IMR-90 (cell line): ENCODE results near the gene SULT1B1. TPM values are rescaled to one million over a fixed set of nuclear protein-coding genes. Genes with fewer than 3 reads are reported as not detected.

Experiments used
- ATAC-seq: fragments of 200-7000 bp; cut with Tn5 transposase; 2 replicates; pipeline ENCODE4 v1.9.1; 2020; ENCODE audit warnings: low read depth, mild to moderate bottlenecking, moderate library complexity
- BruUV-seq: library from RNA; stranded (reverse); fragments of 400-500 nt; replicated peaks from 2 replicates; lab custom pipeline; 2021; lab: Mats Ljungman, UMichigan
- CTCF ChIA-PET: fragments of 300-600 bp; formaldehyde crosslinking; extraction: SDS; loops from one replicate; lab custom pipeline; 2021; ENCODE audit warnings: antibody characterized with exemption; lab: Yijun Ruan, JAX
- POLR2A ChIA-PET: fragments of 300-600 bp; sonication (Branson Sonifier 250); formaldehyde crosslinking; loops from one replicate; lab custom pipeline; 2022; ENCODE audit warnings: antibody characterized with exemption; ENCODE audit not compliant: unreplicated experiment; lab: Charles Lee
- DNase-seq: peaks from one replicate; pipeline ENCODE4 v3.0.0; 2013
- H2AFZ ChIP-seq: replicated peaks from 2 replicates; pipeline ENCODE3; 2013; ENCODE audit warnings: low read length, mild to moderate bottlenecking; ENCODE audit not compliant: poor library complexity
- H2AK5ac ChIP-seq: 2 replicates; pipeline ENCODE4 v1.6.1; 2013; ENCODE audit warnings: low read depth, low read length, inconsistent platforms
- H2AK9ac ChIP-seq: replicated peaks from 2 replicates; pipeline ENCODE3; 2013; ENCODE audit warnings: mild to moderate bottlenecking, low read depth, low read length, moderate library complexity; ENCODE audit not compliant: poor library complexity
- H2BK120ac ChIP-seq: 2 replicates; pipeline ENCODE4 v1.6.1; 2013; ENCODE audit warnings: low read depth, low read length, inconsistent platforms
- H2BK15ac ChIP-seq: 3 replicates; pipeline ENCODE4 v1.6.1; 2013; ENCODE audit warnings: low read depth, low read length, inconsistent platforms
- H2BK20ac ChIP-seq: 2 replicates; pipeline ENCODE4 v1.6.1; 2013; ENCODE audit warnings: low read depth, mild to moderate bottlenecking, inconsistent platforms, low read length, moderate library complexity
- H2BK5ac ChIP-seq: 2 replicates; pipeline ENCODE4 v1.6.1; 2013; ENCODE audit warnings: mild to moderate bottlenecking, low read depth, low read length, inconsistent platforms; ENCODE audit not compliant: poor library complexity, severe bottlenecking
- H3K14ac ChIP-seq: replicated peaks from 2 replicates; pipeline ENCODE4 v1.6.1; 2013; ENCODE audit warnings: low read depth, low read length, inconsistent platforms
- H3K18ac ChIP-seq: 2 replicates; pipeline ENCODE4 v1.6.1; 2013; ENCODE audit warnings: low read depth, low read length, control low read depth
- H3K23ac ChIP-seq: 2 replicates; pipeline ENCODE4 v1.6.1; 2013; ENCODE audit warnings: low read depth, low read length, inconsistent platforms
- H3K27ac ChIP-seq: 2 replicates; pipeline ENCODE4 v1.5.1; 2013; ENCODE audit warnings: mild to moderate bottlenecking, control low read depth, low read length; ENCODE audit not compliant: insufficient read depth
- H3K27me3 ChIP-seq: 2 replicates; pipeline ENCODE4 v1.6.1; 2013; ENCODE audit warnings: low read length; ENCODE audit not compliant: control insufficient read depth, insufficient read depth
- H3K36me3 ChIP-seq: 2 replicates; pipeline ENCODE4 v1.6.1; 2013; ENCODE audit warnings: low read length, mixed read lengths; ENCODE audit not compliant: control insufficient read depth, insufficient read depth
- H3K4ac ChIP-seq: 2 replicates; pipeline ENCODE4 v1.6.1; 2013; ENCODE audit warnings: low read depth, low read length, inconsistent platforms
- H3K4me1 ChIP-seq: 2 replicates; pipeline ENCODE4 v1.6.1; 2013; ENCODE audit warnings: low read length, mixed read lengths; ENCODE audit not compliant: control insufficient read depth, insufficient read depth
- H3K4me2 ChIP-seq: 2 replicates; pipeline ENCODE4 v1.6.1; 2013; ENCODE audit warnings: low read depth, mild to moderate bottlenecking, control low read depth, low read length, moderate library complexity
- H3K4me3 ChIP-seq: 2 replicates; pipeline ENCODE4 v1.5.1; 2013; ENCODE audit warnings: low read depth, mild to moderate bottlenecking, control low read depth, low read length, moderate library complexity; ENCODE audit not compliant: insufficient read depth
- H3K56ac ChIP-seq: 2 replicates; pipeline ENCODE4 v1.6.1; 2013; ENCODE audit warnings: low read length, inconsistent platforms; ENCODE audit not compliant: insufficient read depth; ENCODE audit errors: extremely low read depth
- H3K79me1 ChIP-seq, 2 experiments: 2 replicates each; pipeline ENCODE4 v1.6.1; 2013; ENCODE audit warnings: low read length in 2 of 2, inconsistent platforms in 1 of 2, low read depth in 1 of 2
- H3K9ac ChIP-seq: 2 replicates; pipeline ENCODE4 v1.6.1; 2013; ENCODE audit warnings: low read depth, low read length, control low read depth
- H3K9me1 ChIP-seq: 2 replicates; pipeline ENCODE4 v1.6.1; 2013; ENCODE audit warnings: low read length, inconsistent platforms; ENCODE audit not compliant: insufficient read depth
- H3K9me3 ChIP-seq: 2 replicates; pipeline ENCODE4 v1.6.1; 2013; ENCODE audit warnings: low read length; ENCODE audit not compliant: control insufficient read depth, insufficient read depth
- H4K20me1 ChIP-seq: 2 replicates; pipeline ENCODE4 v1.6.1; 2013; ENCODE audit warnings: low read length, inconsistent platforms; ENCODE audit not compliant: insufficient read depth
- H4K5ac ChIP-seq: 2 replicates; pipeline ENCODE4 v1.6.1; 2013; ENCODE audit warnings: mild to moderate bottlenecking, low read depth, low read length, control low read depth
- H4K8ac ChIP-seq, 2 experiments: 2 replicates each; pipeline ENCODE4 v1.6.1; 2013; ENCODE audit warnings: low read depth in 2 of 2, low read length in 2 of 2, control low read depth in 1 of 2, inconsistent platforms in 1 of 2
- H4K91ac ChIP-seq: 2 replicates; pipeline ENCODE4 v1.6.1; 2013; ENCODE audit warnings: low read depth, low read length, inconsistent platforms; ENCODE audit not compliant: insufficient read depth
- BHLHE40 ChIP-seq: fragments of 150-350 bp; IDR thresholded peaks from 2 replicates; pipeline ENCODE4 v1.6.1; 2016; ENCODE audit warnings: mild to moderate bottlenecking, low read depth, low read length
- CEBPB ChIP-seq: IDR thresholded peaks from 2 replicates; pipeline ENCODE4 v1.6.1; 2012; ENCODE audit warnings: low read depth, low read length, improper control_type of control experiment
- CHD1 ChIP-seq: IDR thresholded peaks from 2 replicates; pipeline ENCODE4 v1.6.1; 2012; ENCODE audit warnings: low read depth, low read length, improper control_type of control experiment
- CTCF ChIP-seq: conservative IDR thresholded peaks from 2 replicates; pipeline ENCODE4 v1.5.1; 2012; ENCODE audit warnings: mild to moderate bottlenecking, low read depth, low read length, improper control_type of control experiment
- MAFK ChIP-seq: IDR thresholded peaks from 2 replicates; pipeline ENCODE4 v1.6.1; 2012; ENCODE audit warnings: low read depth, low read length, improper control_type of control experiment
- MAZ ChIP-seq: IDR thresholded peaks from 2 replicates; pipeline ENCODE4 v1.6.1; 2012; ENCODE audit warnings: low read depth, mild to moderate bottlenecking, low read length, improper control_type of control experiment, moderate library complexity, borderline replicate concordance
- NFE2L2 ChIP-seq: fragments of 150-350 bp; IDR thresholded peaks from 2 replicates; pipeline ENCODE4 v1.6.1; 2016; ENCODE audit warnings: low read depth, mild to moderate bottlenecking, low read length
- POLR2A ChIP-seq: IDR thresholded peaks from 2 replicates; pipeline ENCODE4 v1.6.1; 2012; ENCODE audit warnings: mild to moderate bottlenecking, low read depth, low read length
- RAD21 ChIP-seq: IDR thresholded peaks from 2 replicates; pipeline ENCODE4 v1.6.1; 2012; ENCODE audit warnings: low read length, improper control_type of control experiment
- RCOR1 ChIP-seq: IDR thresholded peaks from 2 replicates; pipeline ENCODE4 v1.6.1; 2012; ENCODE audit warnings: mild to moderate bottlenecking, low read length, improper control_type of control experiment; ENCODE audit not compliant: insufficient replicate concordance
- RFX5 ChIP-seq: IDR thresholded peaks from 2 replicates; pipeline ENCODE4 v1.8.0; 2012; ENCODE audit warnings: low read depth, mild to moderate bottlenecking, low read length, moderate library complexity
- SMC3 ChIP-seq: fragments of 150-350 bp; IDR thresholded peaks from 2 replicates; pipeline ENCODE4 v1.6.1; 2016; ENCODE audit warnings: low read depth, mild to moderate bottlenecking, antibody characterized with exemption, low read length, moderate library complexity
- USF2 ChIP-seq: fragments of 150-350 bp; IDR thresholded peaks from 2 replicates; pipeline ENCODE4 v1.6.1; 2017; ENCODE audit warnings: mild to moderate bottlenecking, antibody characterized with exemption, low read length, low read depth
- WGBS, 2 experiments: methylation state at CpG; one replicate each; pipeline versions ENCODE4 v1.1.5 to v1.1.7; 2013; ENCODE audit warnings: missing lambda C conversion rate in 2 of 2; ENCODE audit not compliant: insufficient read length in 1 of 2; ENCODE audit errors: extremely low coverage in 2 of 2; 5-methylcytosine and 5-hydroxymethylcytosine counted together
- dilution Hi-C: fragments of 300-500 bp; cut with HindIII; formaldehyde crosslinking; loops from one replicate; pipeline ENCODE4 v1.14.3; 2018; ENCODE audit warnings: low sequenced_read_pairs; ENCODE audit not compliant: unreplicated experiment
- in situ Hi-C: fragments of 300-500 bp; cut with MboI; formaldehyde crosslinking; loops from 3 replicates; pipeline ENCODE4 v1.14.3; 2019; ENCODE audit warnings: low sequenced_read_pairs, inconsistent platforms, mixed read lengths
- intact Hi-C: fragments of 100-400 bp; cut with micrococcal nuclease; formaldehyde crosslinking; loops from 2 replicates; pipeline ENCODE4 v1.10.0; 2022
- polyA plus RNA-seq, 3 experiments: library from polyadenylated mRNA; depleted of rRNA; stranded (reverse); fragments of >200 nt; gene quantifications; 2 replicates each; pipeline ENCODE4 v1.2.3, GENCODE V29; 2012; ENCODE audit warnings: low replicate concordance in 1 of 3
- total RNA-seq: library from RNA; depleted of rRNA; stranded (reverse); fragments of >200 nt; gene quantifications from 2 replicates; pipeline ENCODE4 v1.2.3, GENCODE V29; 2012

The SULT1B1 gene
- total and polyA plus RNA-seq, 2 of the 4 experiments (the other 2 are of a cell fraction), result 0.05 to 0.18 TPM

GRCh38 chr4:69735119-69735518 is 25.3 kb downstream of the SULT1B1 start:
- H3K27me3 ChIP-seq, result no peaks in the 10 kb centered on the region
- no peak overlapping the region for H2BK15ac ChIP-seq
- no peak overlapping the region for H2BK120ac ChIP-seq
- POLR2A ChIA-PET, result no interaction called here
- in situ Hi-C loops (no loop called here), intact Hi-C loops (no loop called here), dilution Hi-C loops (no loop called here)
- no peak overlapping the region for H4K8ac ChIP-seq
- no peak overlapping the region for H2BK20ac ChIP-seq
- no peak overlapping the region for H4K91ac ChIP-seq
- no peak overlapping the region for H3K4me3 ChIP-seq
- no peak overlapping the region for H4K5ac ChIP-seq
- no peak overlapping the region for H3K23ac ChIP-seq
- no TSS peak for BruUV-seq
- H3K4ac ChIP-seq, result no peak overlapping the region
- H3K4me2 ChIP-seq, result no peak overlapping the region
- no peaks in the 10 kb centered on the region for H4K20me1 ChIP-seq
- no peak overlapping the region for H2AK9ac ChIP-seq
- H3K56ac ChIP-seq, result no peak overlapping the region
- H2BK5ac ChIP-seq, result no peak overlapping the region
- no peaks in the 10 kb centered on the region for H3K9me3 ChIP-seq
- CTCF ChIA-PET, result no interaction called here
- no peak overlapping the region for H3K27ac ChIP-seq
- no peak overlapping the region for H3K14ac ChIP-seq
- ATAC-seq (no peak), DNase-seq (no peak)
- no peak overlapping the region for H3K9ac ChIP-seq
- no peaks in the 10 kb centered on the region for H3K4me1 ChIP-seq
- TF ChIP-seq CTCF (no peak), MAFK (no peak), RCOR1 (no peak), MAZ (no peak), BHLHE40 (no peak), USF2 (no peak), POLR2A (no peak), CEBPB (no peak), RAD21 (no peak), CHD1 (no peak), SMC3 (no peak), RFX5 (no peak), NFE2L2 (no peak)
- H3K18ac ChIP-seq, result no peak overlapping the region
- no peak overlapping the region for H2AFZ ChIP-seq
- H3K9me1 ChIP-seq, result no peaks in the 10 kb centered on the region
- WGBS, 2 experiments, result 100% methylated on average over 1 of the region's 4 CpGs; no CpG with 5 or more reads in 1 of the 2 experiments
- no peaks in the 10 kb centered on the region for H3K36me3 ChIP-seq
- H2AK5ac ChIP-seq, result no peak overlapping the region
- H3K79me1 ChIP-seq, result no peaks in the 10 kb centered on the region
